ENCODE measurements around the gene MS4A15. TPM values are rescaled to one million over a fixed set of nuclear protein-coding genes. Genes with fewer than 3 reads are reported as not detected.

Gene MS4A15
- total and polyA plus RNA-seq, 7 experiments from 2014 or later, result not detected

GRCh38 chr11:60785136-60785535 lies 28.5 kb downstream of the MS4A15 start, which contains the start of gene MS4A10:
MS4A10 (plus strand) TSS chr11:60785333; CDS start chr11:60790336, 5,003 bp downstream.
- no peak within 1 kb of the TSS for H3K4me3 ChIP-seq (ENCODE audit: low read length)
- no peaks in the 10 kb centered on the region for H3K9me3 ChIP-seq (ENCODE audit: control insufficient read depth in 2 of 3, low read length in 3 of 3)
- no peaks in the 10 kb centered on the region for H3K27me3 ChIP-seq (ENCODE audit: control insufficient read depth in 2 of 2, insufficient read depth in 2 of 2, low read length in 2 of 2)
- H3K36me3 ChIP-seq (ENCODE audit: control insufficient read depth in 2 of 3, insufficient read depth in 3 of 3, low read length in 3 of 3), result no peaks in the 10 kb centered on the region
- H3K4me3 Mint-ChIP-seq, result no peak within 1 kb of the TSS
- no peaks in the 10 kb centered on the region for H3K27me3 Mint-ChIP-seq
- ChIA-PET CTCF (no interaction called here), POLR2A (no interaction called here)
- no peak within 1 kb of the TSS for H3K27ac Mint-ChIP-seq
- H3K27ac ChIP-seq (ENCODE audit: low read depth, low read length), result no peak within 1 kb of the TSS
- DNase-seq (no peak), ATAC-seq (no peak)
- H3K36me3 Mint-ChIP-seq, result no peaks in the 10 kb centered on the region
- no peaks in the 10 kb centered on the region for H3K4me1 ChIP-seq (ENCODE audit: control insufficient read depth in 2 of 2, insufficient read depth in 2 of 2, low read length in 2 of 2)
- H3K4me1 Mint-ChIP-seq, result no peaks in the 10 kb centered on the region
- no peaks in the 10 kb centered on the region for H3K9me3 Mint-ChIP-seq
- intact Hi-C loops (cut with micrococcal nuclease), result no loop called here

DNA sequence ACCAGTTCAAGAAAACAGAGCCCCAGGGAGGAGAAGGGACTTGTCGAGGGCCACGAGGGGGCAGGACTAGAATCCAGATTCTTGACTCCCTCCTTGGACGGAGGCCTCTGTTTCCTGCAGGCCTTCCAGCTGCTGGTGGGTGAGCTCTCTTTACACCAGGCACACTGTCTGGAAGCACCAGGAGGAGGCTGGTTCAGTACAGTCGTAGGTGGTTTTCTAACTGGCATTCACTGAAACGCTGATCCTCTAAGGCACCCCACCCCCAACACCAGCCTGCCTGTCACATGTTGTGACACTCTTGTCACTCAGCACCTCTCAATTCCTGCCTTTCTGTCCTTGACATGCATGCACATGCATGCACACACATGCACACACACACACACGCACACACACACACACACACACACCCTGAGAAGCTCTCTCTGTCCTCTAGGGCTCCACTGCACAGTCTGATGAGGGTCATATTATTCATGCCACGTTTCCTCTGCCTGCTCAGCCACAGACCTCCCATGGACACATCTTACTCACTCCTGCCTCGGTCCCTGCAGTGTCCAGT lies 29.2 kb downstream of the MS4A15 start:
- Histone ChIP-seq H3K27me3 (ENCODE audit: control insufficient read depth in 2 of 2, insufficient read depth in 2 of 2, low read length in 2 of 2) (no peaks in the 10 kb centered on the region), H3K27ac (ENCODE audit: low read depth, low read length) (no peak overlapping the region), H3K4me3 (ENCODE audit: low read length) (no peak overlapping the region), H3K9me3 (ENCODE audit: control insufficient read depth in 2 of 3, low read length in 3 of 3) (no peaks in the 10 kb centered on the region), H3K36me3 (ENCODE audit: control insufficient read depth in 2 of 3, insufficient read depth in 3 of 3, low read length in 3 of 3) (no peaks in the 10 kb centered on the region), H3K4me1 (ENCODE audit: control insufficient read depth in 2 of 2, insufficient read depth in 2 of 2, low read length in 2 of 2) (no peaks in the 10 kb centered on the region)
- ATAC-seq, result no peak
- H3K36me3 Mint-ChIP-seq, result no peaks in the 10 kb centered on the region
- H3K4me1 Mint-ChIP-seq, result no peaks in the 10 kb centered on the region
- H3K9me3 Mint-ChIP-seq, result no peaks in the 10 kb centered on the region
- POLR2A ChIA-PET, result no interaction called here
- no peaks in the 10 kb centered on the region for H3K27me3 Mint-ChIP-seq
- H3K4me3 Mint-ChIP-seq, result no peak overlapping the region
- H3K27ac Mint-ChIP-seq, result no peak overlapping the region
- intact Hi-C loops (cut with micrococcal nuclease), result no loop called here
- DNase-seq, result no peak
- CTCF ChIA-PET, result no interaction called here

- POLR2A ChIA-PET, result no interaction called here
- Mint-ChIP-seq H3K36me3 (no peaks in the 10 kb centered on the region), H3K27ac (no peak overlapping the region), H3K4me3 (no peak overlapping the region), H3K4me1 (no peaks in the 10 kb centered on the region), H3K9me3 (no peaks in the 10 kb centered on the region), H3K27me3 (no peaks in the 10 kb centered on the region)
- no peaks in the 10 kb centered on the region for H3K27me3 ChIP-seq (ENCODE audit: control insufficient read depth in 2 of 2, insufficient read depth in 2 of 2, low read length in 2 of 2)
- CTCF ChIA-PET, result no interaction called here
- intact Hi-C loops (cut with micrococcal nuclease), result no loop called here
- ATAC-seq, result no peak
- H3K4me3 ChIP-seq (ENCODE audit: low read length), result no peak overlapping the region
- no peaks in the 10 kb centered on the region for H3K4me1 ChIP-seq (ENCODE audit: control insufficient read depth in 2 of 2, insufficient read depth in 2 of 2, low read length in 2 of 2)
- H3K27ac ChIP-seq (ENCODE audit: low read depth, low read length), result no peak overlapping the region
- H3K9me3 ChIP-seq (ENCODE audit: control insufficient read depth in 2 of 3, low read length in 3 of 3), result no peaks in the 10 kb centered on the region
- no peak for DNase-seq
- no peaks in the 10 kb centered on the region for H3K36me3 ChIP-seq (ENCODE audit: control insufficient read depth in 2 of 3, insufficient read depth in 3 of 3, low read length in 3 of 3)
Measured at GRCh38 chr11:60786811-60787567, 30.3 kb downstream of the MS4A15 start.

DNA sequence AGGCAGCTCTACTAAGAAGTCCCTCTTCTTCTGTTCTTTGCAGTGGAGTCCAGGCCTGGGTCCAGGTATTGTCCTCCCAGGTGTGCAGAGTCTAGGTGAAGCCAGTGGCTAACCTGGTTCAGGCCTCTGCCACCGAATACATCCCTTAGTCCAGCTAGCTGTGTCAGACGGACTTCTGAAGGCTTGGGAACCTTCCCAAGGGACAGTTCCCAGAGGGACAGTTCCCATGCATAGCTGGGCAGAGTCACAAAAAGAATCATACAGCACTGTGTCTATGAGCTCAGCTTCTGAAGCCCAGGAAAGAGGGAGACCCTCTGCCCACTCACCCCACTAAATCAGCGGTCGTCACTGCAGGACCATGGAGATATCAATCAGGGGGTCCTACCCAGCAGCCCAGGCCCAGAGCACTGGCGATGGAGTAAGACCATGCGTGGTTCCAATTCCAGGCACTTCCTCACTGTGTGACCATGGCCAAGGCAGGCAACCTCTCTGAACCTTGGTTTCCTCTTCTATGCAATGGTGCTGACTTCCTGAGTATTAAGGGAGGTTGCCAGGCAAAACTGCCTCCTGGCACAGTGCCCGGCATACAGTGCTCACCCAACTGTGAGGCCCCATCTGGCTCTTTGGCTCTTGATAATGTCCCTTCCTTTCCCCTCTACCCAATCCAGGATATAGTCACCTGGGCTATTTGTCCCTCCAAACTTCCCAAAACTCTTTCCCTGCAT lies 31.9 kb downstream of the MS4A15 start:
- no peaks in the 10 kb centered on the region for H3K27me3 Mint-ChIP-seq
- H3K36me3 Mint-ChIP-seq, result no peaks in the 10 kb centered on the region
- no peaks in the 10 kb centered on the region for H3K36me3 ChIP-seq (ENCODE audit: control insufficient read depth in 2 of 3, insufficient read depth in 3 of 3, low read length in 3 of 3)
- H3K9me3 Mint-ChIP-seq, result no peaks in the 10 kb centered on the region
- no peaks in the 10 kb centered on the region for H3K9me3 ChIP-seq (ENCODE audit: control insufficient read depth in 2 of 3, low read length in 3 of 3)
- no peak overlapping the region for H3K4me3 Mint-ChIP-seq
- no peaks in the 10 kb centered on the region for H3K4me1 Mint-ChIP-seq
- H3K27ac Mint-ChIP-seq, result peak overlapping the region in 2 of 9 donors; percentile 21 to 46
- CTCF ChIA-PET, result no interaction called here
- no peak overlapping the region for H3K27ac ChIP-seq (ENCODE audit: low read depth, low read length)
- DNase-seq, result no peak
- intact Hi-C loops (cut with micrococcal nuclease), result no loop called here
- POLR2A ChIA-PET, result no interaction called here
- H3K4me3 ChIP-seq (ENCODE audit: low read length), result no peak overlapping the region
- H3K4me1 ChIP-seq (ENCODE audit: control insufficient read depth in 2 of 2, insufficient read depth in 2 of 2, low read length in 2 of 2), result no peaks in the 10 kb centered on the region
- H3K27me3 ChIP-seq (ENCODE audit: control insufficient read depth in 2 of 2, insufficient read depth in 2 of 2, low read length in 2 of 2), result no peaks in the 10 kb centered on the region
- ATAC-seq, result no peak

- H3K4me3 Mint-ChIP-seq, result no peak overlapping the region
- ChIA-PET CTCF (interaction anchor here (1.3 kb wide), 1 partner anchor 15 kb away, joined by 5 read pairs; no protein-coding TSS in a partner anchor), POLR2A (no interaction called here)
- no peaks in the 10 kb centered on the region for H3K4me1 Mint-ChIP-seq
- H3K27me3 ChIP-seq (ENCODE audit: control insufficient read depth in 2 of 2, insufficient read depth in 2 of 2, low read length in 2 of 2), result no peaks in the 10 kb centered on the region
- H3K9me3 ChIP-seq (ENCODE audit: control insufficient read depth in 2 of 3, low read length in 3 of 3), result no peaks in the 10 kb centered on the region
- intact Hi-C loops (cut with micrococcal nuclease), result no loop called here
- no peaks in the 10 kb centered on the region for H3K36me3 Mint-ChIP-seq
- no peaks in the 10 kb centered on the region for H3K9me3 Mint-ChIP-seq
- no peaks in the 10 kb centered on the region for H3K36me3 ChIP-seq (ENCODE audit: control insufficient read depth in 2 of 3, insufficient read depth in 3 of 3, low read length in 3 of 3)
- no peak overlapping the region for H3K27ac ChIP-seq (ENCODE audit: low read depth, low read length)
- no peaks in the 10 kb centered on the region for H3K4me1 ChIP-seq (ENCODE audit: control insufficient read depth in 2 of 2, insufficient read depth in 2 of 2, low read length in 2 of 2)
- H3K4me3 ChIP-seq (ENCODE audit: low read length), result no peak overlapping the region
- no peak overlapping the region for H3K27ac Mint-ChIP-seq
- no peaks in the 10 kb centered on the region for H3K27me3 Mint-ChIP-seq
- DNase-seq (no peak), ATAC-seq (no peak)
Measured at GRCh38 chr11:60790726-60791125, 34.1 kb downstream of the MS4A15 start.

- CTCF ChIA-PET, result no interaction called here
- intact Hi-C loops (cut with micrococcal nuclease), result no loop called here
- Histone ChIP-seq H3K36me3 (ENCODE audit: control insufficient read depth in 2 of 3, insufficient read depth in 3 of 3, low read length in 3 of 3) (no peaks in the 10 kb centered on the region), H3K4me3 (ENCODE audit: low read length) (no peak overlapping the region), H3K27me3 (ENCODE audit: control insufficient read depth in 2 of 2, insufficient read depth in 2 of 2, low read length in 2 of 2) (no peaks in the 10 kb centered on the region), H3K27ac (ENCODE audit: low read depth, low read length) (no peak overlapping the region), H3K9me3 (ENCODE audit: control insufficient read depth in 2 of 3, low read length in 3 of 3) (no peaks in the 10 kb centered on the region), H3K4me1 (ENCODE audit: control insufficient read depth in 2 of 2, insufficient read depth in 2 of 2, low read length in 2 of 2) (no peaks in the 10 kb centered on the region)
- Mint-ChIP-seq H3K27me3 (no peaks in the 10 kb centered on the region), H3K36me3 (no peaks in the 10 kb centered on the region), H3K27ac (no peak overlapping the region), H3K4me1 (no peaks in the 10 kb centered on the region), H3K4me3 (no peak overlapping the region), H3K9me3 (no peaks in the 10 kb centered on the region)
- DNase-seq (no peak), ATAC-seq (no peak)
- POLR2A ChIA-PET, result interaction anchor here (0.5 kb wide), 1 partner anchor 348 kb away, joined by 4 read pairs; no protein-coding TSS in a partner anchor
Measured at GRCh38 chr11:60791153-60791933, 34.7 kb downstream of the MS4A15 start.
